ENCODE measurements around the gene ATP6V1G2. TPM values are rescaled to one million over a fixed set of nuclear protein-coding genes. Genes with fewer than 3 reads are reported as not detected.

The ATP6V1G2 gene
- total and polyA plus RNA-seq, 4 donors: 0.28 to 1.5 (median 0.52) TPM

- peaks cover 0 to 1% (median 0%) of the 10 kb centered on the region in 4 donors for H3K9me3 ChIP-seq (ENCODE audit: control insufficient read depth in 4 of 4, insufficient read depth in 3 of 4, low read length in 3 of 4)
- WGBS, 2 donors: 71 to 75% methylated on average over 7 of the region's 7 CpGs
- H3K4me1 ChIP-seq (ENCODE audit: control insufficient read depth in 5 of 5, insufficient read depth in 5 of 5, low read length in 5 of 5): peaks cover 0 to 6% (median 3%) of the 10 kb centered on the region in 5 donors
- no peak within 1 kb of the TSS for H3K9ac ChIP-seq (ENCODE audit: insufficient read depth in 1 of 2, low read length in 2 of 2)
- peaks cover 10 to 37% (median 31%) of the 10 kb centered on the region in 4 donors for H3K36me3 ChIP-seq (ENCODE audit: control insufficient read depth in 4 of 4, insufficient read depth in 4 of 4, low read length in 4 of 4)
- ATAC-seq (ENCODE audit: insufficient read depth, low FRiP score): no peak
- no peak for TF ChIP-seq CTCF (IDR thresholded peaks at IDR 0.05; ENCODE audit: control extremely low read depth, extremely low read depth)
- no peak within 1 kb of the TSS for H3K4me3 ChIP-seq
- no peak for DNase-seq
- no peak within 1 kb of the TSS for H3K27ac ChIP-seq (ENCODE audit: low read depth in 1 of 2, low read length in 1 of 2)
- H3K27me3 ChIP-seq (ENCODE audit: control insufficient read depth in 3 of 3, insufficient read depth in 3 of 3, low read length in 2 of 3): no peaks in the 10 kb centered on the region
These were observed 17.5 kb downstream of the ATP6V1G2 start, which contains the start of gene MCCD1 for GRCh38 chr6:31528821-31529328. TSS of gene MCCD1 (plus strand) at chr6:31528962. CDS start at chr6:31529015, 53 bp downstream.

- TF ChIP-seq CTCF (IDR thresholded peaks at IDR 0.05; ENCODE audit: control extremely low read depth, extremely low read depth): no peak
- WGBS, 2 donors: 91 to 93% methylated on average over 4 of the region's 4 CpGs
- peaks cover 0 to 1% (median 0%) of the 10 kb centered on the region in 4 donors for H3K9me3 ChIP-seq (ENCODE audit: control insufficient read depth in 4 of 4, insufficient read depth in 3 of 4, low read length in 3 of 4)
- no peaks in the 10 kb centered on the region for H3K27me3 ChIP-seq (ENCODE audit: control insufficient read depth in 3 of 3, insufficient read depth in 3 of 3, low read length in 2 of 3)
- no peak overlapping the region for H3K27ac ChIP-seq (ENCODE audit: low read depth in 1 of 2, low read length in 1 of 2)
- H3K4me1 ChIP-seq (ENCODE audit: control insufficient read depth in 5 of 5, insufficient read depth in 5 of 5, low read length in 5 of 5): peaks cover 0 to 6% (median 3%) of the 10 kb centered on the region in 5 donors
- peaks cover 5 to 33% (median 26%) of the 10 kb centered on the region in 4 donors for H3K36me3 ChIP-seq (ENCODE audit: control insufficient read depth in 4 of 4, insufficient read depth in 4 of 4, low read length in 4 of 4)
- H3K9ac ChIP-seq (ENCODE audit: insufficient read depth in 1 of 2, low read length in 2 of 2): no peak overlapping the region
- no peak overlapping the region for H3K4me3 ChIP-seq
- ATAC-seq (ENCODE audit: insufficient read depth, low FRiP score) (no peak), DNase-seq (no peak)
These were observed 18.1 kb downstream of the ATP6V1G2 start for GRCh38 chr6:31528307-31528777.

- no peak for ATAC-seq (ENCODE audit: insufficient read depth, low FRiP score)
These were observed 20.3 kb downstream of the ATP6V1G2 start for GRCh38 chr6:31525932-31526591.

More at GRCh38 chr6:31525932-31526591, 20.3 kb downstream of the ATP6V1G2 start:
- Histone ChIP-seq H3K9ac (ENCODE audit: insufficient read depth in 1 of 2, low read length in 2 of 2) (no peak overlapping the region), H3K27ac (ENCODE audit: low read depth in 1 of 2, low read length in 1 of 2) (peak overlapping the region in 1 of 2 donors; percentile 79), H3K36me3 (ENCODE audit: control insufficient read depth in 4 of 4, insufficient read depth in 4 of 4, low read length in 4 of 4) (peaks cover 0 to 14% (median 9%) of the 10 kb centered on the region in 4 donors), H3K27me3 (ENCODE audit: control insufficient read depth in 3 of 3, insufficient read depth in 3 of 3, low read length in 2 of 3) (no peaks in the 10 kb centered on the region), H3K4me1 (ENCODE audit: control insufficient read depth in 5 of 5, insufficient read depth in 5 of 5, low read length in 5 of 5) (peaks cover 0 to 6% (median 0%) of the 10 kb centered on the region in 5 donors), H3K4me3 (no peak overlapping the region), H3K9me3 (ENCODE audit: control insufficient read depth in 4 of 4, insufficient read depth in 3 of 4, low read length in 3 of 4) (peaks cover 0 to 1% (median 0%) of the 10 kb centered on the region in 4 donors)
- no peak for DNase-seq
- WGBS, 2 donors: 58 to 82% methylated on average over 4 of the region's 4 CpGs
- no peak for TF ChIP-seq CTCF (IDR thresholded peaks at IDR 0.05; ENCODE audit: control extremely low read depth, extremely low read depth)

All from lung (tissue), 12 donors.